Upper lobe of left lung (tissue), 6 donors: Measurements from ENCODE around the gene BCAT1. TPM values are rescaled to one million over a fixed set of nuclear protein-coding genes. Genes with fewer than 3 reads are reported as not detected.

Experiments
- ATAC-seq, 2 donors: fragments of 200-7000 bp; cut with Tn5 transposase; one replicate each; pipeline ENCODE4 v1.9.1; 2022; ENCODE audit warnings: mild to moderate bottlenecking in 2 of 2, moderate library complexity in 2 of 2; ENCODE audit not compliant: low FRiP score in 2 of 2
- DNase-seq, 2 donors: peaks; one replicate each; pipeline ENCODE4 v3.0.0-alpha.2; 2019 to 2020
- H3K27ac ChIP-seq, 4 donors: fragments of 200-600 bp; sonication (generic); one replicate each; pipeline ENCODE4 v1.5.1; 2016 to 2019
- H3K27me3 ChIP-seq, 4 donors: fragments of 200-600 bp; sonication (generic); one replicate each; pipeline ENCODE4 v1.5.1; 2017 to 2019
- H3K36me3 ChIP-seq, 4 donors: fragments of 200-600 bp; sonication (generic); one replicate each; pipeline ENCODE4 v1.5.1; 2016 to 2019
- H3K4me1 ChIP-seq, 4 donors: fragments of 200-600 bp; sonication (generic); one replicate each; pipeline ENCODE4 v1.5.1; 2018 to 2019
- H3K4me3 ChIP-seq, 4 donors: fragments of 200-600 bp; sonication (generic); one replicate each; pipeline ENCODE4 v1.5.1; 2017 to 2019; ENCODE audit warnings: mild to moderate bottlenecking in 2 of 4, moderate library complexity in 1 of 4
- H3K9me3 ChIP-seq, 4 donors: fragments of 200-600 bp; sonication (generic); one replicate each; pipeline ENCODE4 v1.5.1; 2018 to 2019
- EP300 ChIP-seq, 4 donors: sonication (generic); formaldehyde crosslinking; IDR thresholded peaks; one replicate each; pipeline ENCODE4 v1.5.1; 2017; ENCODE audit warnings: antibody characterized with exemption in 4 of 4, control low read depth in 2 of 4
- POLR2A ChIP-seq, 4 donors: fragments of 450-650 bp; IDR thresholded peaks; one replicate each; pipeline ENCODE4 v1.5.1; 2016 to 2017; ENCODE audit warnings: antibody characterized with exemption in 4 of 4, mild to moderate bottlenecking in 2 of 4
- POLR2AphosphoS5 ChIP-seq, 2 donors: sonication (generic); formaldehyde crosslinking; IDR thresholded peaks; one replicate each; pipeline ENCODE4 v1.5.1; 2017; ENCODE audit warnings: antibody characterized with exemption in 2 of 2
- WGBS, 2 donors: methylation state at CpG; one replicate each; pipeline ENCODE4 v1.1.5; 2017 to 2018; 5-methylcytosine and 5-hydroxymethylcytosine counted together
- total RNA-seq, 6 donors: library from RNA; depleted of rRNA in 4 of 6; stranded (reverse); fragments of >200 nt in 4 of 6; gene quantifications; one replicate each; pipeline versions ENCODE4 v1.1.0 to v1.2.1, GENCODE V29; 2016 to 2021
- TF ChIP-seq, protein P1 (sequence below), 6 experiments: fragments of 450-650 bp in 4 of 6; fragments of 200-600 bp in 2 of 6; sonication (generic) in 2 of 6; IDR thresholded peaks; one replicate each; pipeline ENCODE4 v1.5.1; 2016 to 2019; ENCODE audit warnings: antibody characterized with exemption in 6 of 6
- donor health status: DM: no; HTN: no; CAD: no; lungs with moderate emphysema.
- donor health status: DM: no; HTN: yes; CAD: no; lungs with severe emphysema.

BCAT1 gene
- total RNA-seq, 6 donors from 2014 or later = 52.7 to 145 (median 72.7) TPM

DNA sequence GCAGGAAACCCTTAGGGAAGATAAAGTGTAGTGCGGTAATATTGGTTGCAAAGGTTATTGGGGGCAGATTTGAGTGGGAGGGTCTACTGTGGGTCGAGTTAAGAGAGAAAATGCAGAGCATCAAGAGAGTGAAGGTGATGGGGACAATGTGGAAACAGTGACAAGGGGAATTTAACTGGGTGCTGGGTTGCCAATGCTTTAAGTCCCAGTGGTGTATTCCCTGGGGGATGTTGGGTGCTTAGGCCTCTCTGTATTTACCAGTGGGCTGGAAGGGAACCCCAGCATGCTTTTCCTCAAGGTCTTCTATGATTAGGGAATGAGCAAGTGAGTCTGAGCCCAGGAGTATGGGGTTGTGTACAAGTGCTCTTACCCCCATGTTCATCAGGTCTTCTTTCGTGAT, 10.6 kb downstream of the BCAT1 start:
- TF ChIP-seq EP300 (IDR thresholded peaks at IDR 0.05) (no peak), POLR2A (IDR thresholded peaks at IDR 0.05) (no peak), POLR2AphosphoS5 (IDR thresholded peaks at IDR 0.05) (no peak)
- TF ChIP-seq, protein P1, sequence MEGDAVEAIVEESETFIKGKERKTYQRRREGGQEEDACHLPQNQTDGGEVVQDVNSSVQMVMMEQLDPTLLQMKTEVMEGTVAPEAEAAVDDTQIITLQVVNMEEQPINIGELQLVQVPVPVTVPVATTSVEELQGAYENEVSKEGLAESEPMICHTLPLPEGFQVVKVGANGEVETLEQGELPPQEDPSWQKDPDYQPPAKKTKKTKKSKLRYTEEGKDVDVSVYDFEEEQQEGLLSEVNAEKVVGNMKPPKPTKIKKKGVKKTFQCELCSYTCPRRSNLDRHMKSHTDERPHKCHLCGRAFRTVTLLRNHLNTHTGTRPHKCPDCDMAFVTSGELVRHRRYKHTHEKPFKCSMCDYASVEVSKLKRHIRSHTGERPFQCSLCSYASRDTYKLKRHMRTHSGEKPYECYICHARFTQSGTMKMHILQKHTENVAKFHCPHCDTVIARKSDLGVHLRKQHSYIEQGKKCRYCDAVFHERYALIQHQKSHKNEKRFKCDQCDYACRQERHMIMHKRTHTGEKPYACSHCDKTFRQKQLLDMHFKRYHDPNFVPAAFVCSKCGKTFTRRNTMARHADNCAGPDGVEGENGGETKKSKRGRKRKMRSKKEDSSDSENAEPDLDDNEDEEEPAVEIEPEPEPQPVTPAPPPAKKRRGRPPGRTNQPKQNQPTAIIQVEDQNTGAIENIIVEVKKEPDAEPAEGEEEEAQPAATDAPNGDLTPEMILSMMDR (IDR thresholded peaks at IDR 0.05) = no peak
- WGBS, 2 donors = 70 to 71% methylated on average over 3 of the region's 3 CpGs
- no peak for ATAC-seq

DNA sequence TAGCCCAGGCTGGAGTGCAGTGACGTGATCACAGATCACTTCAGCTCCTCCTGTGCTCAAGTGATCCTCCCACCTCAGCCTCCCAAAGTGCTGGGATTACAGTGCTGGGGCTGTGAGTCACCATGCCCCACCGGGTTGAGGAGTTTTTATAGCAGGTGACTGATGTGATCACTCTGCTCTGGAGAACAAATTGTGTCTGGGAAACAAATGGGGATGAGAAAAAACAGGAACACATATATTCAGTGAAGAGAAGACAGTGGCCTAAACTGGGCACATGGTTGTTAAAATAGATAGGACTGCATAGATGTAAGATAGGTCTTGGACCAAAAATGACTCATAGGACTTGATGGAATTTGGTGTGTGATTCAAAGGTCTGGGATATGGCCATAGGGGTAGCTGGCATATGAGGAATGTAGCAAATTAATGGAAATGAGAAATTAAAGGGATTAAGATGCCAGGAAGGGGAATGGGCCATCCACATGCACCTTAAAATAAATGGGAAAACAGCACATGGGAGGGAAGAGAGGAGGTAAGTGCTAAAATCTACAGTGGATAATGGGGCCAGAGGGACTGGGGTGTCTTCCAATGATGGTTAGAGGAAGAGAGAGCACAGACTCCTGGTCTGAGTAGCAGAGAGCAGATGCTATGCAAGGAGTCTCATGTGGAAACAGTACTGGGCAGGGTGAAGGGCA, 11.2 kb downstream of the BCAT1 start:
- H3K4me3 ChIP-seq = no peak overlapping the region
- no peak overlapping the region for H3K27ac ChIP-seq
- 54 to 82% methylated on average over 2 of the region's 2 CpGs for WGBS, 2 donors
- no peaks in the 10 kb centered on the region for H3K27me3 ChIP-seq
- H3K36me3 ChIP-seq = no peaks in the 10 kb centered on the region
- H3K9me3 ChIP-seq = no peaks in the 10 kb centered on the region
- H3K4me1 ChIP-seq = no peaks in the 10 kb centered on the region
- ATAC-seq (no peak), DNase-seq (peak in 1 of 2 donors; percentile 31)
- TF ChIP-seq POLR2A (IDR thresholded peaks at IDR 0.05) = no peak
- TF ChIP-seq, protein P1 (IDR thresholded peaks at IDR 0.05) = no peak
- no peak for TF ChIP-seq EP300 (IDR thresholded peaks at IDR 0.05)
- TF ChIP-seq POLR2AphosphoS5 (IDR thresholded peaks at IDR 0.05) = no peak

More for the DNA sequence above, 10.6 kb downstream of the BCAT1 start:
- no peaks in the 10 kb centered on the region for H3K4me1 ChIP-seq
- no peak for DNase-seq
- H3K27ac ChIP-seq = no peak overlapping the region
- H3K36me3 ChIP-seq = no peaks in the 10 kb centered on the region
- no peaks in the 10 kb centered on the region for H3K9me3 ChIP-seq
- no peaks in the 10 kb centered on the region for H3K27me3 ChIP-seq
- H3K4me3 ChIP-seq = no peak overlapping the region

DNA sequence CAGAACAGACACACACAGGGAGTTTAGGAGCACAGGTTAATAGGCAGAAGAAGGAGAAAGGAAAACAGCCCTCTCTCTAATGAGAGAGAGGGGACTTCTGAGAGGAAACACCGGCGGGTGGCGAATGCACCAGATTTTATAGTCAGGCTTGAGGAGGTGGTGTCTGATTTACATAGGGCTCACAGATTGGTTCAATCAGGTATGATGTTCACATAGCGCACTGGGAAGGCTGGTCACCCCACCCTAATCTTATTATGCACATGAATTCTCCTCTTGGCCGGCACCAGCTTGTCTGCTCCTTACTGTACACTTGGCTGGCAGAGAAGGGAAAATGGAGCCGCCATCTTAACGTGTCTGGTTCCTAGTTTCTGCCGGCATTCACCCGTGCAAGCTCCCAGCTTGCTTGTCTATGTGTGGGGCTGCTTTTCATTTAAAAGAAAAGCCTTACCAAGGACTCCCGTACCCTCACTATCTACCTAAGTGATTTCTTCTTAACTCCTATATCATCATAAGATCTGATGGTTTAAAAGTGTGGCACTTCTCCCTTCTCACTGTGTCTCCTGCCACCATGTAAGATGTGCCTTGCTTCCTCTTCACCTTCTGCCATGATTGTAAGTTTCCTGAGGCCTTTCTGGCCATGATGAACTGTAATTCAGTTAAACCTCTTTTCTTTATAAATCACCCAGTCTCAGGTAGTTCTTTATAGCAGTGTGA, 15.1 kb downstream of the BCAT1 start:
- Histone ChIP-seq H3K4me1 (no peaks in the 10 kb centered on the region), H3K27ac (no peak overlapping the region), H3K9me3 (no peaks in the 10 kb centered on the region), H3K4me3 (no peak overlapping the region), H3K27me3 (no peaks in the 10 kb centered on the region), H3K36me3 (no peaks in the 10 kb centered on the region)
- WGBS, 2 donors = 84 to 94% methylated on average over 10 of the region's 10 CpGs
- TF ChIP-seq, protein P1 (IDR thresholded peaks at IDR 0.05) = no peak
- no peak for TF ChIP-seq POLR2A (IDR thresholded peaks at IDR 0.05)
- no peak for TF ChIP-seq EP300 (IDR thresholded peaks at IDR 0.05)
- no peak for TF ChIP-seq POLR2AphosphoS5 (IDR thresholded peaks at IDR 0.05)
- no peak for DNase-seq
- ATAC-seq = no peak

DNA sequence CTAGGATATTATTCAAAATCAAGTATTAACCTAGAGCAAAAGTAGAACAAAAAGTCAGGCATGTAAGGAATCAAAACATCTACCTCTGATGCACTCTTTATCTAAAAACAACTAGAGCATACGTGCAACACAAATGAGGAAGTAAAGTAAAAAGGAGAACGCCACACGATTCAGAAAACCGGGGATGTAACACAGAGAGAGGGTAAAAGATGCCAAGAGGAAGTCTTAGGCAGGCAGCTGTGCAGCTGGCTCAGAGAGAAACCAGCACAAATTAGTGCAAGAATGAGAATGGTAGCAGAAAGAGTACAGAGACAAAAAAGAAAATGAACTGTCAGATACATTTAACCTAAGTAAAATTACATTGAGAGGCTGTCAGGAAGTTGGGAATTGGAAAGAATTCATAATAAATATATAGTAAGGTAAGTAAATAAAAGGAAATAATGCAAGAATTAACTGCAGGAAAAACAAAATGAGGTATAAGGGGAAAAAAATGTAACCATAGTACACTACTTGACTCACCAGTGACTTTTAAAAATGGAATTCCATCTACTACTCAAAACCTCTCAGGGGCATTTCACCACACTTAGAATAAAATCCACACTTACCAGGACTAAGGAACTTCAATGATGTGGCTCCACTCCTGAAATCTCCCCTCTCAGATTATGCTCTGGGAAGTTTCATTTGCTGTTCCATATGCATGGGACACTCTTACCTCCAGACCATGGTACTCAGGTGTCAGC, 17.1 kb downstream of the BCAT1 start:
- DNase-seq = no peak
- ATAC-seq = peak in 1 of 2 donors; percentile 80
- Histone ChIP-seq H3K36me3 (no peaks in the 10 kb centered on the region), H3K27me3 (no peaks in the 10 kb centered on the region), H3K4me1 (no peaks in the 10 kb centered on the region), H3K27ac (no peak overlapping the region), H3K9me3 (no peaks in the 10 kb centered on the region), H3K4me3 (no peak overlapping the region)
- no peak for TF ChIP-seq EP300 (IDR thresholded peaks at IDR 0.05)
- TF ChIP-seq POLR2A (IDR thresholded peaks at IDR 0.05) = no peak
- TF ChIP-seq, protein P1 (IDR thresholded peaks at IDR 0.05) = no peak
- 42 to 49% methylated on average over 4 of the region's 4 CpGs for WGBS, 2 donors
